Smooth muscle cell (in vitro differentiated cells): ENCODE results near the gene PLPP4. TPM values are rescaled to one million over a fixed set of nuclear protein-coding genes. Genes with fewer than 3 reads are reported as not detected.

ENCODE experiments used
- DNase-seq: peaks from one replicate; lab custom pipeline; 2025; ENCODE audit not compliant: unreplicated experiment; lab: John Stamatoyannopoulos, UW
- H2AFZ ChIP-seq: fragments of 200-600 bp; sonication (generic); 2 replicates; pipeline ENCODE4 v1.6.0; 2016; ENCODE audit warnings: antibody characterized with exemption, low read depth, mild to moderate bottlenecking
- H3F3A ChIP-seq: fragments of 200-600 bp; sonication (generic); 2 replicates; pipeline ENCODE4 v1.6.0; 2017; ENCODE audit warnings: antibody characterized with exemption, low read depth
- H3K27ac ChIP-seq: fragments of 200-600 bp; sonication (generic); 2 replicates; pipeline ENCODE4 v1.5.1; 2016; ENCODE audit warnings: low read depth, mild to moderate bottlenecking
- H3K27me3 ChIP-seq: fragments of 200-600 bp; sonication (generic); 2 replicates; pipeline ENCODE4 v1.6.1; 2016; ENCODE audit warnings: low read depth, mild to moderate bottlenecking
- H3K36me3 ChIP-seq: fragments of 200-600 bp; sonication (generic); 2 replicates; pipeline ENCODE4 v1.5.1; 2016; ENCODE audit warnings: low read depth
- H3K4me1 ChIP-seq: fragments of 200-600 bp; sonication (generic); 2 replicates; pipeline ENCODE4 v1.5.1; 2016; ENCODE audit warnings: low read depth
- H3K4me2 ChIP-seq: fragments of 200-600 bp; sonication (generic); 2 replicates; pipeline ENCODE4 v1.6.0; 2016; ENCODE audit warnings: mild to moderate bottlenecking
- H3K4me3 ChIP-seq: fragments of 200-600 bp; sonication (generic); 2 replicates; pipeline ENCODE4 v1.5.1; 2016; ENCODE audit warnings: mild to moderate bottlenecking
- H3K79me2 ChIP-seq: fragments of 200-600 bp; sonication (generic); 2 replicates; pipeline ENCODE4 v1.6.0; 2016; ENCODE audit warnings: low read depth, mild to moderate bottlenecking
- H3K9ac ChIP-seq: fragments of 200-600 bp; sonication (generic); 2 replicates; pipeline ENCODE4 v1.6.0; 2016; ENCODE audit warnings: low read depth
- H3K9me3 ChIP-seq: fragments of 200-600 bp; sonication (generic); replicated peaks from 2 replicates; pipeline ENCODE4 v1.5.1; 2016; ENCODE audit warnings: low read depth
- H4K20me1 ChIP-seq: fragments of 200-600 bp; sonication (generic); 2 replicates; pipeline ENCODE4 v1.6.0; 2016; ENCODE audit warnings: low read depth
- WGBS: methylation state at CpG from one replicate; pipeline ENCODE4 v1.1.7; 2016; ENCODE audit warnings: low lambda C conversion rate; 5-methylcytosine and 5-hydroxymethylcytosine counted together
- polyA plus RNA-seq: library from polyadenylated mRNA; unstranded; fragments of >200 nt; fragmentation: Nextera tagmentation; extraction: Ambion mirVana; gene quantifications from 2 replicates; pipeline ENCODE4 v1.2.1, GENCODE V29; 2016
- total RNA-seq: library from RNA; depleted of rRNA; stranded (reverse); fragments of >200 nt; gene quantifications from 2 replicates; pipeline ENCODE4 v1.2.3, GENCODE V29; 2014
- TF ChIP-seq, protein P1 (sequence below): fragments of 200-600 bp; sonication (generic); IDR thresholded peaks from 2 replicates; pipeline ENCODE4 v1.5.1; 2017; ENCODE audit warnings: borderline replicate concordance, mild to moderate bottlenecking, antibody characterized with exemption; ENCODE audit not compliant: insufficient read depth, poor library complexity, severe bottlenecking

PLPP4 gene
- total and polyA plus RNA-seq, 2 experiments from 2014 or later, result 27.2 to 33.5 TPM

- H3K27me3 ChIP-seq, result peaks cover 12% of the 10 kb centered on the region
- no peaks in the 10 kb centered on the region for H3K9me3 ChIP-seq
- H3K9ac ChIP-seq, result no peak overlapping the region
- DNase-seq, result no peak
- peak overlapping the region; percentile 93 for H3K4me2 ChIP-seq
- H3F3A ChIP-seq, result peaks cover 9% of the 10 kb centered on the region
- peak overlapping the region; percentile 94 for H3K27ac ChIP-seq
- H2AFZ ChIP-seq, result no peak overlapping the region
- H3K4me1 ChIP-seq, result peaks cover 31% of the 10 kb centered on the region
- TF ChIP-seq, protein P1, sequence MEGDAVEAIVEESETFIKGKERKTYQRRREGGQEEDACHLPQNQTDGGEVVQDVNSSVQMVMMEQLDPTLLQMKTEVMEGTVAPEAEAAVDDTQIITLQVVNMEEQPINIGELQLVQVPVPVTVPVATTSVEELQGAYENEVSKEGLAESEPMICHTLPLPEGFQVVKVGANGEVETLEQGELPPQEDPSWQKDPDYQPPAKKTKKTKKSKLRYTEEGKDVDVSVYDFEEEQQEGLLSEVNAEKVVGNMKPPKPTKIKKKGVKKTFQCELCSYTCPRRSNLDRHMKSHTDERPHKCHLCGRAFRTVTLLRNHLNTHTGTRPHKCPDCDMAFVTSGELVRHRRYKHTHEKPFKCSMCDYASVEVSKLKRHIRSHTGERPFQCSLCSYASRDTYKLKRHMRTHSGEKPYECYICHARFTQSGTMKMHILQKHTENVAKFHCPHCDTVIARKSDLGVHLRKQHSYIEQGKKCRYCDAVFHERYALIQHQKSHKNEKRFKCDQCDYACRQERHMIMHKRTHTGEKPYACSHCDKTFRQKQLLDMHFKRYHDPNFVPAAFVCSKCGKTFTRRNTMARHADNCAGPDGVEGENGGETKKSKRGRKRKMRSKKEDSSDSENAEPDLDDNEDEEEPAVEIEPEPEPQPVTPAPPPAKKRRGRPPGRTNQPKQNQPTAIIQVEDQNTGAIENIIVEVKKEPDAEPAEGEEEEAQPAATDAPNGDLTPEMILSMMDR, result no peak
- H3K79me2 ChIP-seq, result peaks cover 20% of the 10 kb centered on the region
- H3K36me3 ChIP-seq, result no peaks in the 10 kb centered on the region
- WGBS, result 69% methylated on average over 5 of the region's 5 CpGs
- no peaks in the 10 kb centered on the region for H4K20me1 ChIP-seq
- H3K4me3 ChIP-seq, result no peak overlapping the region
Observed at GRCh38 chr10:120459185-120459584, 2.2 kb downstream of the PLPP4 start.

DNA sequence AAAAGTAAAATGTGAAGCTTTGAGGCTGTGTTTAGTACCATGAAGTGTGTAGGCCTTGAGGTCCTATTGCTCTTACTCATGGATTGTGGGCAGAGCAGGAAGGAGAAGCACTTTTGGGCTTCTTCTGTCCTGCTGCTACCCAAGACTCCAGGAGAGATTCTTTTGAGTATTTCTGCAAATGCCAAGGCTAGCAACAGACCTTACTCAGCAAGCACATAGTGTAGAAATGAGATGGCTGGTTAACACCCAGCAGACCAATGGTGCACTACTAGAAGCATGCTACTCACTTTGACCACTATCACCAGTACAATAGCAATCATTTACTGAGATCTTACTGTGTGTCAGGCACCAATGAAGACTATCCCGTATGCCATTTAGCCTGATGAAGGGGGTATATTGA lies 3.2 kb downstream of the PLPP4 start:
- peak overlapping the region; percentile 70 for H3K9ac ChIP-seq
- H3K36me3 ChIP-seq, result no peaks in the 10 kb centered on the region
- no peaks in the 10 kb centered on the region for H4K20me1 ChIP-seq
- DNase-seq, result no peak
- H3K9me3 ChIP-seq, result no peaks in the 10 kb centered on the region
- peaks cover 8% of the 10 kb centered on the region for H3K27me3 ChIP-seq
- H3F3A ChIP-seq, result peaks cover 9% of the 10 kb centered on the region
- peaks cover 20% of the 10 kb centered on the region for H3K79me2 ChIP-seq
- whole genome bisulfite sequencing, result 42% methylated on average over 1 of the region's 1 CpG
- peaks cover 31% of the 10 kb centered on the region for H3K4me1 ChIP-seq
- no peak overlapping the region for H2AFZ ChIP-seq
- H3K27ac ChIP-seq, result peak overlapping the region; percentile 94
- H3K4me2 ChIP-seq, result peak overlapping the region; percentile 93
- TF ChIP-seq, protein P1, result no peak
- H3K4me3 ChIP-seq, result no peak overlapping the region

- H3K79me2 ChIP-seq, result peaks cover 20% of the 10 kb centered on the region
- H3K27ac ChIP-seq, result peak overlapping the region; percentile 94
- H3K4me3 ChIP-seq, result no peak overlapping the region
- peaks cover 9% of the 10 kb centered on the region for H3F3A ChIP-seq
- peak overlapping the region; percentile 70 for H3K9ac ChIP-seq
- no peak overlapping the region for H2AFZ ChIP-seq
- H3K4me2 ChIP-seq, result peak overlapping the region; percentile 93
- no peaks in the 10 kb centered on the region for H3K9me3 ChIP-seq
- no peaks in the 10 kb centered on the region for H3K36me3 ChIP-seq
- peaks cover 4% of the 10 kb centered on the region for H3K27me3 ChIP-seq
- no peak for DNase-seq
- TF ChIP-seq, protein P1, result no peak
- H4K20me1 ChIP-seq, result no peaks in the 10 kb centered on the region
- peaks cover 31% of the 10 kb centered on the region for H3K4me1 ChIP-seq
Observed at GRCh38 chr10:120460776-120461175, 3.7 kb downstream of the PLPP4 start.

GRCh38 chr10:120462018-120462682 lies 5.1 kb downstream of the PLPP4 start:
- no peak overlapping the region for H3K4me3 ChIP-seq
- no peak overlapping the region for H3K4me2 ChIP-seq
- H3F3A ChIP-seq, result peaks cover 9% of the 10 kb centered on the region
- 75% methylated on average over 7 of the region's 8 CpGs for WGBS
- H3K9ac ChIP-seq, result no peak overlapping the region
- H3K9me3 ChIP-seq, result no peaks in the 10 kb centered on the region
- TF ChIP-seq, protein P1, result no peak
- H3K27ac ChIP-seq, result peak overlapping the region; percentile 94
- no peaks in the 10 kb centered on the region for H3K27me3 ChIP-seq
- no peaks in the 10 kb centered on the region for H4K20me1 ChIP-seq
- peaks cover 24% of the 10 kb centered on the region for H3K4me1 ChIP-seq
- H3K36me3 ChIP-seq, result no peaks in the 10 kb centered on the region
- H2AFZ ChIP-seq, result no peak overlapping the region
- H3K79me2 ChIP-seq, result peaks cover 20% of the 10 kb centered on the region
- DNase-seq, result no peak
